Upper lobe of right lung (tissue), 1 donor: ENCODE measurements around the gene LRRC43. TPM values are rescaled to one million over a fixed set of nuclear protein-coding genes. Genes with fewer than 3 reads are reported as not detected.

ENCODE experiments used
- ATAC-seq: fragments of 200-7000 bp; cut with Tn5 transposase; one replicate; pipeline ENCODE4 v1.9.1; 2020; ENCODE audit warnings: mild to moderate bottlenecking, moderate library complexity
- DNase-seq: peaks from one replicate; pipeline ENCODE4 v3.0.0-alpha.2; 2020
- H3K27ac ChIP-seq: fragments of 200-600 bp; one replicate; pipeline ENCODE4 v1.8.0; 2022
- H3K27me3 ChIP-seq: fragments of 200-600 bp; one replicate; pipeline ENCODE4 v1.8.0; 2022; ENCODE audit warnings: mild to moderate bottlenecking
- H3K36me3 ChIP-seq: fragments of 200-600 bp; one replicate; pipeline ENCODE4 v1.8.0; 2022
- H3K4me1 ChIP-seq: fragments of 200-600 bp; one replicate; pipeline ENCODE4 v1.8.0; 2022
- H3K4me3 ChIP-seq: fragments of 200-600 bp; one replicate; pipeline ENCODE4 v1.8.0; 2022; ENCODE audit warnings: mild to moderate bottlenecking
- H3K9me3 ChIP-seq: fragments of 200-600 bp; one replicate; pipeline ENCODE4 v1.8.0; 2022
- CTCF ChIP-seq: fragments of 200-600 bp; IDR thresholded peaks from one replicate; pipeline ENCODE4 v1.8.0; 2022; ENCODE audit warnings: antibody characterized with exemption
- intact Hi-C: fragments of 100-400 bp; cut with DNase I; formaldehyde crosslinking; loops from one replicate; pipeline ENCODE4 v1.11.0; 2022
- total RNA-seq: library from RNA; stranded (reverse); fragmentation: NEBNext Ultra II Directional; extraction: Animal tissue kit (Norgen Biotek cat#: 25700); gene quantifications from one replicate; pipeline ENCODE4 v1.2.1, GENCODE V29; 2021
- donor health status: DM: no; HTN: yes; CAD: no; lungs with severe emphysema.

Gene LRRC43
- total RNA-seq, 1 donor from 2014 or later, result not detected

- H3K36me3 ChIP-seq, result peaks cover 48% of the 10 kb centered on the region
- intact Hi-C loops, result no loop called here
- no peak for TF ChIP-seq CTCF
These were observed 24.1 kb downstream of the LRRC43 start for GRCh38 chr12:122206976-122207375.

GRCh38 chr12:122207391-122207790 lies 24.5 kb downstream of the LRRC43 start:
- Histone ChIP-seq H3K36me3 (peaks cover 52% of the 10 kb centered on the region), H3K4me1 (peaks cover 13% of the 10 kb centered on the region), H3K27me3 (peaks cover 24% of the 10 kb centered on the region), H3K9me3 (no peaks in the 10 kb centered on the region), H3K27ac (no peak overlapping the region), H3K4me3 (no peak overlapping the region)
- ATAC-seq (no peak), DNase-seq (no peak)
- intact Hi-C loops, result no loop called here
- no peak for TF ChIP-seq CTCF

More at GRCh38 chr12:122206976-122207375, 24.1 kb downstream of the LRRC43 start:
- H3K4me1 ChIP-seq, result peaks cover 13% of the 10 kb centered on the region
- no peaks in the 10 kb centered on the region for H3K9me3 ChIP-seq
- H3K27ac ChIP-seq, result no peak overlapping the region
- no peak overlapping the region for H3K4me3 ChIP-seq
- peak; percentile 30 for DNase-seq
- no peak for ATAC-seq
- H3K27me3 ChIP-seq, result peaks cover 28% of the 10 kb centered on the region

- no peak overlapping the region for H3K4me3 ChIP-seq
These were observed 25.3 kb downstream of the LRRC43 start for GRCh38 chr12:122208073-122208820.

GRCh38 chr12:122215771-122216170 lies 32.8 kb downstream of the LRRC43 start:
- intact Hi-C loops, result no loop called here
- H3K27ac ChIP-seq, result no peak overlapping the region
- no peak overlapping the region for H3K4me3 ChIP-seq
- H3K27me3 ChIP-seq, result no peaks in the 10 kb centered on the region
- DNase-seq, result no peak
- H3K4me1 ChIP-seq, result no peaks in the 10 kb centered on the region
- no peak for ATAC-seq
- no peak for TF ChIP-seq CTCF
- H3K9me3 ChIP-seq, result no peaks in the 10 kb centered on the region
- H3K36me3 ChIP-seq, result peaks cover 95% of the 10 kb centered on the region

More at GRCh38 chr12:122208073-122208820, 25.3 kb downstream of the LRRC43 start:
- no peak for ATAC-seq
- no peak for TF ChIP-seq CTCF
- Histone ChIP-seq H3K27me3 (peaks cover 17% of the 10 kb centered on the region), H3K9me3 (no peaks in the 10 kb centered on the region), H3K27ac (no peak overlapping the region), H3K36me3 (peaks cover 60% of the 10 kb centered on the region), H3K4me1 (peaks cover 8% of the 10 kb centered on the region)
- intact Hi-C loops, result no loop called here
- peak; percentile 36 for DNase-seq

GRCh38 chr12:122216445-122216844 lies 33.5 kb downstream of the LRRC43 start:
- intact Hi-C loops, result no loop called here
- no peak for TF ChIP-seq CTCF
- Histone ChIP-seq H3K4me1 (no peaks in the 10 kb centered on the region), H3K36me3 (peaks cover 96% of the 10 kb centered on the region), H3K4me3 (no peak overlapping the region), H3K27ac (no peak overlapping the region), H3K9me3 (no peaks in the 10 kb centered on the region), H3K27me3 (no peaks in the 10 kb centered on the region)
- DNase-seq, result no peak
- no peak for ATAC-seq
